ENCODE data around the gene NANS.

DNA sequence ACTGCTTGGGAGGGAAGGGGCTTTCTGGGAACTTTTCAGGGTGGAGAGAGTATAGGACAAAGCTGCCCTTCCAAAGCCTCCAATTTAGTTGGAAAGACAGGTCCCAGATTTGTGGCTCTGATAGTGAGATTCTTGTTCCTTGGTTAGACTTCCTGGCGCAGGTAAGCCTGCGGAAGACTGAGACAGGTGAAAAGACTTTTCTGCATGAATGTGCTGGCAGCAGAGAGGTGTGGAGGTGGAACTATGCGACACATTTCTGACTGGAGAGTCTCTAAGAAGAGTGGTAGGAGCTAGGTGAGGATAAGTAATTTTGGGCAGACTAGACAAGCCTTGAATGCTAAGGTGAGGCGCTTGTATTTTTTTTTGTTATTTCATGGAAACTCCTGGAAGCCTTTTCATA, 29.9 kb downstream of the NANS start:
- TF ChIP-seq, protein P1, sequence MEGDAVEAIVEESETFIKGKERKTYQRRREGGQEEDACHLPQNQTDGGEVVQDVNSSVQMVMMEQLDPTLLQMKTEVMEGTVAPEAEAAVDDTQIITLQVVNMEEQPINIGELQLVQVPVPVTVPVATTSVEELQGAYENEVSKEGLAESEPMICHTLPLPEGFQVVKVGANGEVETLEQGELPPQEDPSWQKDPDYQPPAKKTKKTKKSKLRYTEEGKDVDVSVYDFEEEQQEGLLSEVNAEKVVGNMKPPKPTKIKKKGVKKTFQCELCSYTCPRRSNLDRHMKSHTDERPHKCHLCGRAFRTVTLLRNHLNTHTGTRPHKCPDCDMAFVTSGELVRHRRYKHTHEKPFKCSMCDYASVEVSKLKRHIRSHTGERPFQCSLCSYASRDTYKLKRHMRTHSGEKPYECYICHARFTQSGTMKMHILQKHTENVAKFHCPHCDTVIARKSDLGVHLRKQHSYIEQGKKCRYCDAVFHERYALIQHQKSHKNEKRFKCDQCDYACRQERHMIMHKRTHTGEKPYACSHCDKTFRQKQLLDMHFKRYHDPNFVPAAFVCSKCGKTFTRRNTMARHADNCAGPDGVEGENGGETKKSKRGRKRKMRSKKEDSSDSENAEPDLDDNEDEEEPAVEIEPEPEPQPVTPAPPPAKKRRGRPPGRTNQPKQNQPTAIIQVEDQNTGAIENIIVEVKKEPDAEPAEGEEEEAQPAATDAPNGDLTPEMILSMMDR (conservative IDR thresholded peaks at IDR 0.05 in 1 of 2, IDR thresholded peaks at IDR 0.05 in 1 of 2; ENCODE audit: extremely low read depth in 1 of 2, insufficient read depth in 1 of 2, low read depth in 1 of 2, low read length in 2 of 2): no peak
- no peak for TF ChIP-seq EZH2 (IDR thresholded peaks at IDR 0.05; ENCODE audit: borderline replicate concordance, low read length)

Data from mammary epithelial cell (primary cell).